Measurements from ENCODE around the gene ADARB2. TPM values are rescaled to one million over a fixed set of nuclear protein-coding genes. Genes with fewer than 3 reads are reported as not detected.

ADARB2 gene
- total and polyA plus RNA-seq, 2 experiments from 2014 or later = 1.6 to 3.1 TPM

GRCh38 chr10:1174022-1174421, 563.3 kb downstream of the ADARB2 start:
- DNase-seq (ENCODE audit: low read depth in 1 of 2, low spot score in 1 of 2) = no peak
- Histone ChIP-seq H3K4me1 (ENCODE audit: low read depth) (no peaks in the 10 kb centered on the region), H3K9me3 (ENCODE audit: low read depth) (no peaks in the 10 kb centered on the region), H3K36me3 (no peaks in the 10 kb centered on the region), H3K27ac (no peak overlapping the region), H3K27me3 (no peaks in the 10 kb centered on the region), H3K4me3 (no peak overlapping the region)
- no peak for TF ChIP-seq CTCF (IDR thresholded peaks at IDR 0.05; ENCODE audit: low read depth, low read length)

DNA sequence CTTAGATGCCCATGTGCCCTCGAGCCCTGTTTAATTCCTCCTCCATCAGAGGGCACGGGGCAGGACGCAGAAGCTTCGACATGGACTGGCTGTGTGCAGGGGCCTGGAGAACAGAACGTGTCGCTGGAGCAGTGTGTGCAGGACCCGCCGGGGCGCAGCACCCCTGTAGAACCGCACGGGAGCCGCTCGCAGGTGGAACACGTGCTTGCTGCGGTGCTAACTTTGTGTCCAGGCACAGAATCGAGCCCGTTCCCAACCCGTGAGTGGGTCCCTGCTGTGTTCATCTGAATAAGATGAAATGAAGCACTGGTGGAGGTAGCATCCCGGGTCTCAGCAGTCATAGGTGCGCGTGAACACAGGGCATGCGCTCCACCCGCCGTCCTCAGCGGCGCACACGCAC, 564.2 kb downstream of the ADARB2 start:
- TF ChIP-seq CTCF (IDR thresholded peaks at IDR 0.05; ENCODE audit: low read depth, low read length) = no peak
- Histone ChIP-seq H3K9me3 (ENCODE audit: low read depth) (no peaks in the 10 kb centered on the region), H3K27me3 (no peaks in the 10 kb centered on the region), H3K4me3 (no peak overlapping the region), H3K36me3 (no peaks in the 10 kb centered on the region), H3K27ac (no peak overlapping the region), H3K4me1 (ENCODE audit: low read depth) (no peaks in the 10 kb centered on the region)
- DNase-seq (ENCODE audit: low read depth in 1 of 2, low spot score in 1 of 2) = no peak

GRCh38 chr10:1172256-1172984, 564.9 kb downstream of the ADARB2 start:
- no peaks in the 10 kb centered on the region for H3K27me3 ChIP-seq
- no peak for DNase-seq (ENCODE audit: low read depth in 1 of 2, low spot score in 1 of 2)
- H3K36me3 ChIP-seq = no peaks in the 10 kb centered on the region
- H3K27ac ChIP-seq = no peak overlapping the region
- TF ChIP-seq CTCF (IDR thresholded peaks at IDR 0.05; ENCODE audit: low read depth, low read length) = no peak
- no peaks in the 10 kb centered on the region for H3K4me1 ChIP-seq (ENCODE audit: low read depth)
- no peak overlapping the region for H3K4me3 ChIP-seq
- H3K9me3 ChIP-seq (ENCODE audit: low read depth) = no peaks in the 10 kb centered on the region

GRCh38 chr10:1171586-1171985, 565.7 kb downstream of the ADARB2 start:
- Histone ChIP-seq H3K4me1 (ENCODE audit: low read depth) (no peaks in the 10 kb centered on the region), H3K4me3 (no peak overlapping the region), H3K9me3 (ENCODE audit: low read depth) (no peaks in the 10 kb centered on the region), H3K27me3 (no peaks in the 10 kb centered on the region), H3K27ac (no peak overlapping the region), H3K36me3 (no peaks in the 10 kb centered on the region)
- DNase-seq (ENCODE audit: low read depth in 1 of 2, low spot score in 1 of 2) = no peak
- TF ChIP-seq CTCF (IDR thresholded peaks at IDR 0.05; ENCODE audit: low read depth, low read length) = no peak

- Histone ChIP-seq H3K27me3 (no peaks in the 10 kb centered on the region), H3K36me3 (no peaks in the 10 kb centered on the region), H3K27ac (no peak overlapping the region), H3K9me3 (ENCODE audit: low read depth) (no peaks in the 10 kb centered on the region), H3K4me3 (no peak overlapping the region), H3K4me1 (ENCODE audit: low read depth) (no peaks in the 10 kb centered on the region)
- TF ChIP-seq CTCF (IDR thresholded peaks at IDR 0.05; ENCODE audit: low read depth, low read length) = no peak
- DNase-seq (ENCODE audit: low read depth in 1 of 2, low spot score in 1 of 2) = no peak
Observed at GRCh38 chr10:1171182-1171581, 566.1 kb downstream of the ADARB2 start.
